Osteocyte (in vitro differentiated cells): ENCODE results near the gene KRTAP9-6. TPM values are rescaled to one million over a fixed set of nuclear protein-coding genes. Genes with fewer than 3 reads are reported as not detected.

Experiments
- DNase-seq: peaks from one replicate; pipeline ENCODE4 v3.0.0; 2021; ENCODE audit warnings: mixed read lengths; ENCODE audit not compliant: unreplicated experiment; ENCODE audit errors: extremely low spot score
- H3K27ac Mint-ChIP-seq: one replicate; pipeline ENCODE4 v1.8.0; 2021; ENCODE audit warnings: mild to moderate bottlenecking, mixed read lengths; ENCODE audit not compliant: unreplicated experiment
- H3K27me3 Mint-ChIP-seq: one replicate; pipeline ENCODE4 v1.8.0; 2021; ENCODE audit warnings: mixed read lengths; ENCODE audit not compliant: unreplicated experiment
- H3K36me3 Mint-ChIP-seq: one replicate; pipeline ENCODE4 v1.8.0; 2021; ENCODE audit warnings: mixed read lengths; ENCODE audit not compliant: unreplicated experiment
- H3K4me1 Mint-ChIP-seq: one replicate; pipeline ENCODE4 v1.8.0; 2021; ENCODE audit warnings: mixed read lengths; ENCODE audit not compliant: unreplicated experiment
- H3K4me3 Mint-ChIP-seq: one replicate; pipeline ENCODE4 v1.8.0; 2021; ENCODE audit warnings: mild to moderate bottlenecking, moderate library complexity, mixed read lengths; ENCODE audit not compliant: unreplicated experiment
- H3K9me3 Mint-ChIP-seq: one replicate; pipeline ENCODE4 v1.8.0; 2021; ENCODE audit warnings: mixed read lengths; ENCODE audit not compliant: unreplicated experiment
- CTCF ChIP-seq: fragments of 200-600 bp; sonication (generic); IDR thresholded peaks from 2 replicates; pipeline ENCODE4 v1.5.0; 2021; ENCODE audit warnings: antibody characterized with exemption, mild to moderate bottlenecking, moderate library complexity
- total RNA-seq: library from RNA; stranded (reverse); gene quantifications from 2 replicates; pipeline ENCODE4 v1.2.1, GENCODE V29; 2021

KRTAP9-6 gene
- total RNA-seq, 1 donor from 2014 or later: not detected

- H3K4me1 Mint-ChIP-seq: no peaks in the 10 kb centered on the region
- no peaks in the 10 kb centered on the region for H3K36me3 Mint-ChIP-seq
- H3K4me3 Mint-ChIP-seq: no peak overlapping the region
- peaks cover 4% of the 10 kb centered on the region for H3K9me3 Mint-ChIP-seq
- H3K27ac Mint-ChIP-seq: no peak overlapping the region
- no peak for DNase-seq
- no peak for TF ChIP-seq CTCF
- H3K27me3 Mint-ChIP-seq: peaks cover 2% of the 10 kb centered on the region
These were observed 13.2 kb downstream of the KRTAP9-6 start for GRCh38 chr17:41278176-41278955.

DNA sequence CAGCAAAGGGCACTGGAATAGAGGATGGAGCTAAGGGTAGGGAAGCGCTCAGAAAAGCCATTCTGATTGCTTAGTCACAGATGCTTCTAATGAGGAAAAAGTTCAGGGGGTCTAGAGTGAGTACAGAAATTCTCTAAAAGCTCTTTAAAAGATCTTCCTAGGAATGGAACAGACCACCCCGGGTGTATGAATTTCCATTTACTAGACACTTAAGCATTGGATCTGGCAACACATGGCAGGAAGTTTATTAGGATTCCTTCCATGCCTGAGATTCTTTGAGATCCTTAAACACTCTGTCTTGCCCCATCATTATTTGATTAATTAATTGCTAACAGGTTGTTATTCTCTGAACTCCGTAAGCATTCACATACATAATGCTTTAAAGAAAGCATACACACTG, 18.9 kb downstream of the KRTAP9-6 start:
- no peaks in the 10 kb centered on the region for H3K36me3 Mint-ChIP-seq
- no peak for DNase-seq
- no peak for TF ChIP-seq CTCF
- H3K4me1 Mint-ChIP-seq: peaks cover 15% of the 10 kb centered on the region
- peaks cover 4% of the 10 kb centered on the region for H3K9me3 Mint-ChIP-seq
- H3K27ac Mint-ChIP-seq: no peak overlapping the region
- no peaks in the 10 kb centered on the region for H3K27me3 Mint-ChIP-seq
- H3K4me3 Mint-ChIP-seq: no peak overlapping the region

GRCh38 chr17:41284546-41284945, 19.4 kb downstream of the KRTAP9-6 start:
- TF ChIP-seq CTCF: no peak

GRCh38 chr17:41287050-41287449, 21.9 kb downstream of the KRTAP9-6 start:
- no peak for DNase-seq
- Mint-ChIP-seq H3K9me3 (no peaks in the 10 kb centered on the region), H3K4me1 (peaks cover 15% of the 10 kb centered on the region), H3K27ac (no peak overlapping the region), H3K27me3 (no peaks in the 10 kb centered on the region), H3K36me3 (no peaks in the 10 kb centered on the region), H3K4me3 (no peak overlapping the region)
- TF ChIP-seq CTCF: no peak

More at GRCh38 chr17:41284546-41284945, 19.4 kb downstream of the KRTAP9-6 start:
- DNase-seq: no peak
- H3K4me3 Mint-ChIP-seq: no peak overlapping the region
- H3K27ac Mint-ChIP-seq: no peak overlapping the region
- H3K36me3 Mint-ChIP-seq: no peaks in the 10 kb centered on the region
- H3K27me3 Mint-ChIP-seq: no peaks in the 10 kb centered on the region
- H3K4me1 Mint-ChIP-seq: peaks cover 15% of the 10 kb centered on the region
- H3K9me3 Mint-ChIP-seq: peaks cover 4% of the 10 kb centered on the region

GRCh38 chr17:41294016-41294415, 28.8 kb downstream of the KRTAP9-6 start:
- Mint-ChIP-seq H3K9me3 (no peaks in the 10 kb centered on the region), H3K4me3 (no peak overlapping the region), H3K27ac (no peak overlapping the region), H3K27me3 (no peaks in the 10 kb centered on the region), H3K4me1 (no peaks in the 10 kb centered on the region), H3K36me3 (no peaks in the 10 kb centered on the region)
- DNase-seq: no peak
- no peak for TF ChIP-seq CTCF
